ENCODE data around the gene THADA.

GRCh38 chr2:43604674-43605073 lies 8.8 kb upstream of the THADA start:
- no peak for TF ChIP-seq CTCF (IDR thresholded peaks at IDR 0.05; ENCODE audit: poor library complexity)
- no peak for TF ChIP-seq EZH2phosphoT487 (IDR thresholded peaks at IDR 0.05; ENCODE audit: low read depth, severe bottlenecking, unreplicated experiment)
- TF ChIP-seq EZH2 (IDR thresholded peaks at IDR 0.05; ENCODE audit: borderline replicate concordance) = no peak

Measured in hepatocyte (in vitro differentiated cells).